GM19463 (cell line): Measurements from ENCODE around the gene JMJD6.
"Not testable (repeated sequence)": the region's sequence is repeated elsewhere in the genome, so short reads cannot be mapped to it uniquely, and the experiment has no call there.

Experiments
- ATAC-seq: cut with Tn5 transposase; IDR thresholded peaks from one replicate; pipeline ENCODE4 v1.9.1; 2021; ENCODE audit warnings: mild to moderate bottlenecking, moderate library complexity; ENCODE audit not compliant: unreplicated experiment

Gene JMJD6

DNA sequence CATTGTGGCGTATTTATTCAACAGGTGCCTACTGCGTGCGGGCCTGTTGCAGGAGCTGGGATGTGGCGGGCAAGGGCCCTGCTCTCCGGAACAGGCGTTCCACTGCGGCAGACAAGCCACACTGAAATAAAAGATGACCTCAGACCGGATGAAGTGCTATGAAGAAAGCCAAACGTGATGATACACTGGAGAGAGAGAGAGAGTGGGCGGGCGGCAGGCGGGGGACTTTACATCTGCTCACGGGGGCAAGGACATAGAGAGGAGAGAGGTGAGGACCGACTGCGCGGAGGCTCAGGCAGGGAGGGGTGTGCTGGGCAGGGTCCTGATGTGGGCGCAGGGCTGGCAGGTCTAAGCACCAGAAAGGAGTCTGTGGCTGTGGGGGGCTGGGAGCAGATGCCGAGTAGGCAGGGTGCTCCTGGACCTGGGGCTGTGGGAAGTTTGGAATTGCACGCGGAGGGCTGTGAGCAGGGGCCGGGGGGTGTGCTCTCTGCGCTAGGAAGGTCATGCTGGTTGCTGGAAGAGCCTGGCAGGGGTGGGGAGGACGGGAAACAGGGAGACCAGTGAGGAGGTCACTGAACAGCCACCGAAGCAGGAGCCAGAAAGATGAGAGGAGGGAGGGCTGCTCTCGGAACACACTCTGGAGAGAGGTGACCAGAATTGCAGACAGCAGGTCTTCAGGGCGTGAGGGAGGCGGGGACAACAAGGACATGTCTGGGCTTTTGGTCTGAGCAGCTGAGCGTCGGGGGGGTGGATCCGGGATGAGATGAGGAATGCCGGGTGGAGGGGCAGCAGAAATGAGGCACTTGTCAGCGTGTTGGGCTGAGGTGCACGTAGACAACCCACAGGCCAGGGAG is 25.6 kb downstream of the JMJD6 start:
- no peak for ATAC-seq

DNA sequence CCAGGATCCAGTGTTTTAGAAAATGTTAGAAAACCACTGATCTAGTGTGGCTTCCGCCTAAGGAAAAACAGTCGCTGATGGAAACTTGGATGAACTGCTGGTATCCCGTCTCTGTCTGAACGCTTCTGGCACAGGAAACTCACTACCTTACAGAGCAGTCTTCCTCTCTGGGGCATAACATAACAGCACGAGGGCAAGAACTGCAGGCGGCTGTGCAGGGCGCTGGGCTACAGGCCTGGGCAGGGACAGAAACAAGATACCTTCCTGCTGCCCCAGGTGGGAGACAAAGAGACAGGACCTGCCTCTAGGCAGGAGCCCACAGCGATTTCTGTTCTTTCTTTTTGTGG is 26.2 kb downstream of the JMJD6 start:
- ATAC-seq = no peak

DNA sequence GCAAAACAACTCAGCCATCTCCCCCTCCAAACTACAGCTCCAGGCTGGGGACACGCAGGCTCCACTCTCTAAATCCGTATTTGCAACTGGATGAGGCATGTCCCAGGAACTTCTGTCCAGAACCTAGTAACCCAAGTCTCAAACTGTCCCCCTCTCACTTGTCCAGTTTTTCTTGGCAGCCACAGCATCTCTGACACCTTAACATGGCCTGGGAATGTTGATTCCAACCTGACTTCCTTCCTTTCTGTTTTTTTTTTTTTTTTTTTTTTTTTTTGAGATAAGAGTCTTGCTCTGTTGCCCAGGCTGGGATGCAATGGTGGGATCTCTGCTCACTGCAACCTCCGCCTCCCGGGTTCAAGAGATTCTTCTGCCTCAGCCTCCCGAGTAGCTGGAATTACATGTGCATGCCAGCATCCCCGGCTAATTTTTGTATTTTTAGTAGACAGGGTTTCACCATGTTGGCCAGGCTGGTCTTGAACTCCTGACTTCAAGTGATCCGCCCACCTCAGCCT is 27.9 kb downstream of the JMJD6 start:
- not testable (repeated sequence) for ATAC-seq

GRCh38 chr17:76697702-76698465 is 28.5 kb downstream of the JMJD6 start:
- no peak for ATAC-seq

DNA sequence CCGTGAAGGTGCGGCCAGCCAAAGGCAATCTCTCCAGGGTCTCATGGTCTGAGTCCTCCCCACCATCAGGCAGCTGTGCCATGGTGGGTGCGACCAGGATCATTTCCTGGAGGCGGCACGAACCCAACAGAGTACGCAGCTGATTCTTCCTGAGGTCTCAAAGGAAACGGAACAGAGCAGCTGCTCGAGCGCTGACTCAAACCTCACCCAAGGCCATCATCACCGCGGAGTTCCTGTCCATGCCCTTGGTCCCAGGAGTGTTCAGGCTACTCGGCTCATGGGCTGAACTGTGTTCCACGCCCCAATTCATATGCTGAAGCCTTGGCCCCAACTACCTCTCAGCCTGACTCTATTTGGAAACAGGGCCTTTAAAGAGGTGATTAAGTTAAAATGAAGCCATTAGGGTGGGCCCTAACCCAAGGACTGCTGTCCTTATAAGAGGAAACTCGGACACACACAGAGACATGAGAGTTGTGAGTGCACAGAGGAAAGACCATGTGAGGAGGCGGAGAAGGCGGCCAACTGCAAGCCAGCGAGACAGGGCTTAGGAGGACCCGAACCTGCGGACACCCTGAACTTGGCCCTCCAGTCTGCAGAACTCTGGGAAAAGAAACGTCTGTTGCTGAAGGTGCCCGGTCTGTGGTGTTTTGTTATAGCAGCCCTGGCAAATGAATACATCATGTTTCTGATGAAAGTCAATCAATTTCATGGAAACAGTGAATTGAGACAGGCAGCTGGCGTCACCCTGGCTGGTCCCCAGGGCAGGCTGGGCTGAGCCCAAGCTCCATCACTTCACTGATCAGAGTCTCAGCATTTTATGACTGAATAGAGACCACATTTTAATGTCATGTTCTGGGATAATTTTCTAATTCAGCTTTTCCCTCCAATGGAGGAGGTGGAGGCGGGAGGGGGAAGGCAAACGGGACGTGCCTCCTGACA is 29.4 kb downstream of the JMJD6 start:
- no peak for ATAC-seq

GRCh38 chr17:76695059-76695831 is 31.2 kb downstream of the JMJD6 start:
- no peak for ATAC-seq

DNA sequence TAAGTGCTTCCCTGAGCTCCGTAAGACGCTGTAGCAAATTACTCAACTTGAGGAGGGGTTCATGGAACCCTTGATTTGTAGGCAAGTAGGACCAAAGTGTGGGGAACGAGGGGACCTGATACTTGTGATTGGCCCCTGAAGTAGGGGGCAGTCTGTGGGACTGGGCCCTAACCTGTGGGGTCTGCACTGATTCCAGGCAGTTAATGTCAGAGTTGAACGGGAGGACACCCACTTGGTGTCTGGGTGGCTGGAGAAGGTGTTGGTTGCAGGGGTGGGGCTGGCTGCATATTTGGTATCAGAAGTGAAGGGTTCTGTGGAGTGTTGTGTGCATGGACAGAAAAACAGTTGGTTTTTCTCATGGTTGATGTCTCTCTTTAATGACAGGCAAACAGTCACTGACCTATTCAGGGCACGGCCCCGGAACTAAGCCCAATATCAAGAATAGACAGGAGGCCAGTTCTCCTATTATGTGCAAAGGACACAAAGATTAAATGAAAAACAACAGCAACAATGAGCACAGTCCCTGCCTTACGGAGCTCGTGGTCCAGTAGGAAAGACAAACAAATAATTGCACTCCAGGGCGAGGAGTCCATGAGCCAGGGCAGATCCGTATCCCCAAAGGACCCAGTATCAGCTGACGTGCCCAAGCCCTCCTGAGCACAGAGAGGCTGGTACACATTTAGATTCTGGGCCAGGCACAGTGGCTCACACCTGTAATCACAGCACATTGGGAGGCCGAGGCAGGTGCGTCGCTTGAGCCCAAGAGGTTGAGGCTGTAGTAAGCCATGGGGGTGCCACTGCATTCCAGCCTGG is 34.8 kb downstream of the JMJD6 start:
- ATAC-seq = no peak

DNA sequence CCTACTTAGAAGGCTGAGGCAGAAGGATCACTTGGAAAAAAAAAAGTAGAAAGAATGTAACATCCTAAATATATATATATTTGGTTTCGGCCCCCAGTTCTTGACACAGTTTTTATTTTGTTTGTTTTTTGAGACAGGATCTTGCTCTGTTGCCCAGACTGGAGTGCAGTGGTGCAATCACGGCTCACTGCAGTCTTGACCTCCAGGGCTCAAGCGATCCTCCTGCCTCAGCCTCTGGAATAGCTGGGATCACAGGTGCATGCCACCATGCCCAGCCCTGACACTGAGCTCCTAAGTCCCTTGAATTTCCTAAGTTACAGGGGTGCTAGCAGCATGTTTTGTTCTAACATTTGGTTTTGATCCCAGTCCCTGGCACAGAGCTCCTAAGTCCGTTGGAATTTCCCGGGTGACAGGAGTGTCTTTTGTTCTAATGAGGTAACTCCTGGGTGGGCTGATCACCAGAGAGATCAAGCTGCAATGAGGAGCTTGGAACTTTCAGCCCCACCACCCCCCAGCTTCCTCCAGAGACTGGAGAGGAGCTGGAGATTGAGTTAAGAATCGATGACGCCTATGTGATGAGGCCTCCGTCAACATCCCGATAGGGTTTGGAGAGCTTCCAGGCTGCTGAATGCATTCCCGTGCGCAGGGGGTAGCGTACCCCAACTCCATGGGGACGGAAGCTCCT is 35.7 kb downstream of the JMJD6 start:
- no peak for ATAC-seq

GRCh38 chr17:76689859-76690258 is 36.5 kb downstream of the JMJD6 start:
- ATAC-seq = no peak

GRCh38 chr17:76688165-76688622 is 38.2 kb downstream of the JMJD6 start:
- ATAC-seq = no peak

DNA sequence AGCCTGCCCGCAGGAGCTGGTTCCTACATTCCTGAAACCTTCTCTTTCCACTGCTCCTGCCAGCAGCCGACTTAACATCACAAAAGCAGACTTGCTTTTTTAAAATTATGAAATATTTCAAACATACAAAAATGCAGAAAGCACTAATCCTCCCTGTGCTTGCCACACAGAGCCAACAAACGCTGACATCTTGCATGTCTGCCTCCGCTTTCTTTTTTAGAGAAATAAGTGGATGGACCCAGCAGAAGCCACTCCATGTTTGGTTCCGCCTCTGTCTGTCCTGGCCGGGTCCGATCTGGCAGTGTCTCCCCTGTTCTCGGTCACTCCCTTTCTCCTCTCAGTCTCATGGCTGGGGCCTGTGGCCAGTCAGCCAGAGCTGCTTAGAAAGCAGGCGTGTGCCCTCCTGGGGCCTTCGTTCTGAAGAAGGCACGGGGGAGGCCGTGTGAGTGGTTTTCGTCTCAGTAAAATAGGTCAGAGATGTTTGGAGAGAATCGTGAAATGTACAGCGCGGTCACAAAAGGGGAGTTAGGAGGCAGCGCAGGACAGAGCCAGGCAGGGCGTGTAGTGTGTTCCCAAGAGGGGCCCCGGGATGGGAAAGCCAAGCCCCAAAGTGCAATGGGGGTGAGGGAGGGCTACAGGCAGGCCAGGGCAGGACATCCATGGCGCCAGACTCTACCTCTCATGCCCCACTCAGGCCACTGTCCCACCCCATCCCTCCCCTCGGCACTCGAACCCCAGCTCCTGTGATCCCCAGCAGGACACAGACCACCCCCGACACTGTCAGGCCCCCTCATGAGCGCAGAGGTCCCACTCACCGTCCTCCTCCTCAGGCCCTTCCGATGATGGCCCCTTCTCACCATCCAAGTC is 38.9 kb downstream of the JMJD6 start:
- no peak for ATAC-seq

GRCh38 chr17:76686538-76687297 is 39.7 kb downstream of the JMJD6 start:
- no peak for ATAC-seq

DNA sequence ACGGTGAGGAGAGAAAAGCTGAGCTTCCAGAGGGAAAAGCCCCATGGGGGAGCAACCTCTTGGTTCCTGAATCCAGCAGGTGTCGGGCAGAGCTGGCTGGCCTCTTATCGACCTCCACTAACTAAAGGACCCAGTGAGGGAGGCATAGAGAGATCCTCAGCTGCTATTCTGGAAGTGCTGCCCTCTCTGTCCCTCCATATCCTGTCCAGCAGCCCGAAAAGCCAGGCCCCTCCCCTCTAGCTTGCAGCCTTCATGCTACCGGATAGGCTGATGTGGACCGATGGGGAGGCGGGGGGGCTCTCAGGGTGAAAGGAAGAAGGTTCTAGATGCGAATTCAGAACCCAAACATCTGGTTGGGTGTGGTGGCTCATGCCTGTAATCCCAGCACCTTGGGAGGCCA is 40.6 kb downstream of the JMJD6 start:
- no peak for ATAC-seq

GRCh38 chr17:76685366-76685765 is 41.0 kb downstream of the JMJD6 start:
- no peak for ATAC-seq

GRCh38 chr17:76684756-76685155 is 41.6 kb downstream of the JMJD6 start:
- ATAC-seq = no peak

GRCh38 chr17:76683921-76684745 is 42.3 kb downstream of the JMJD6 start:
- ATAC-seq = no peak
